ES-I3 (cell line): Measurements from ENCODE around the gene TNRC6A.
"Not testable (repeated sequence)": the region's sequence is repeated elsewhere in the genome, so short reads cannot be mapped to it uniquely, and the experiment has no call there.

Experiments used
- H3K36me3 ChIP-seq: 2 replicates; pipeline ENCODE4 v1.6.1; 2013; ENCODE audit warnings: mild to moderate bottlenecking, low read length, control low read depth, moderate library complexity; ENCODE audit not compliant: insufficient read depth
- H3K4me1 ChIP-seq: 2 replicates; pipeline ENCODE4 v1.6.1; 2013; ENCODE audit warnings: mild to moderate bottlenecking, control low read depth, low read length; ENCODE audit not compliant: insufficient read depth
- H3K9ac ChIP-seq: 2 replicates; pipeline ENCODE4 v1.6.1; 2013; ENCODE audit warnings: low read depth, mild to moderate bottlenecking, low read length, moderate library complexity
- H3K9me3 ChIP-seq: 2 replicates; pipeline ENCODE4 v1.6.1; 2013; ENCODE audit warnings: mild to moderate bottlenecking, low read length, moderate library complexity; ENCODE audit not compliant: control insufficient read depth, insufficient read depth

The TNRC6A gene

GRCh38 chr16:24700549-24701392 lies 28.7 kb upstream of the TNRC6A start:
- Histone ChIP-seq H3K9me3 (no peaks in the 10 kb centered on the region), H3K4me1 (peaks cover 15% of the 10 kb centered on the region), H3K36me3 (no peaks in the 10 kb centered on the region), H3K9ac (no peak overlapping the region)

GRCh38 chr16:24701521-24701951 lies 27.9 kb upstream of the TNRC6A start:
- Histone ChIP-seq H3K9ac (no peak overlapping the region), H3K9me3 (no peaks in the 10 kb centered on the region), H3K36me3 (no peaks in the 10 kb centered on the region), H3K4me1 (peaks cover 15% of the 10 kb centered on the region)

- not testable (repeated sequence) for H3K4me1 ChIP-seq, H3K9me3 ChIP-seq, H3K9ac ChIP-seq, H3K36me3 ChIP-seq
Observed at GRCh38 chr16:24707760-24708159, 21.7 kb upstream of the TNRC6A start.

GRCh38 chr16:24713379-24713778 lies 16.1 kb upstream of the TNRC6A start:
- H3K9ac ChIP-seq = no peak overlapping the region

GRCh38 chr16:24717411-24717810 lies 12.0 kb upstream of the TNRC6A start:
- no peak overlapping the region for H3K9ac ChIP-seq
- H3K36me3 ChIP-seq = no peaks in the 10 kb centered on the region
- H3K4me1 ChIP-seq = no peaks in the 10 kb centered on the region
- no peaks in the 10 kb centered on the region for H3K9me3 ChIP-seq

More at GRCh38 chr16:24713379-24713778, 16.1 kb upstream of the TNRC6A start:
- no peaks in the 10 kb centered on the region for H3K36me3 ChIP-seq
- H3K9me3 ChIP-seq = no peaks in the 10 kb centered on the region
- H3K4me1 ChIP-seq = no peaks in the 10 kb centered on the region

- H3K4me1 ChIP-seq = no peaks in the 10 kb centered on the region
- H3K9me3 ChIP-seq = no peaks in the 10 kb centered on the region
- no peaks in the 10 kb centered on the region for H3K36me3 ChIP-seq
- no peak overlapping the region for H3K9ac ChIP-seq
Observed at GRCh38 chr16:24718967-24719521, 10.4 kb upstream of the TNRC6A start.

GRCh38 chr16:24721830-24722238 lies 7.6 kb upstream of the TNRC6A start:
- Histone ChIP-seq H3K9me3 (no peaks in the 10 kb centered on the region), H3K9ac (no peak overlapping the region), H3K4me1 (no peaks in the 10 kb centered on the region), H3K36me3 (no peaks in the 10 kb centered on the region)

- Histone ChIP-seq H3K36me3 (no peaks in the 10 kb centered on the region), H3K4me1 (no peaks in the 10 kb centered on the region), H3K9me3 (no peaks in the 10 kb centered on the region), H3K9ac (no peak overlapping the region)
Observed at GRCh38 chr16:24723663-24724062, 5.8 kb upstream of the TNRC6A start.

- Histone ChIP-seq H3K9me3 (no peaks in the 10 kb centered on the region), H3K4me1 (peaks cover 11% of the 10 kb centered on the region; the same call in 1 of the 2 replicates), H3K36me3 (0 out of 2 replicates have a peak, but pooled peaks cover 8% of the 10 kb centered on the region), H3K9ac (no peak overlapping the region)
Observed at GRCh38 chr16:24728011-24728410, 1.4 kb upstream of the TNRC6A start.

GRCh38 chr16:24728891-24729242 lies 584 bp upstream of the TNRC6A start:
- peaks cover 14% of the 10 kb centered on the region; the same call in 1 of the 2 replicates for H3K36me3 ChIP-seq
- peak overlapping the region; percentile 96 for H3K9ac ChIP-seq
- H3K4me1 ChIP-seq = peaks cover 11% of the 10 kb centered on the region; the same call in 1 of the 2 replicates
- H3K9me3 ChIP-seq = no peaks in the 10 kb centered on the region

GRCh38 chr16:24729951-24730815 lies 732 bp downstream of the TNRC6A start:
- peaks cover 14% of the 10 kb centered on the region; the same call in 1 of the 2 replicates for H3K36me3 ChIP-seq
- H3K9ac ChIP-seq = peak overlapping the region; percentile 93
- peaks cover 11% of the 10 kb centered on the region; the same call in 1 of the 2 replicates for H3K4me1 ChIP-seq
- no peaks in the 10 kb centered on the region for H3K9me3 ChIP-seq

GRCh38 chr16:24730914-24731313 lies 1.5 kb downstream of the TNRC6A start:
- Histone ChIP-seq H3K9ac (peak overlapping the region; percentile 93), H3K4me1 (peaks cover 11% of the 10 kb centered on the region; the same call in 1 of the 2 replicates), H3K9me3 (no peaks in the 10 kb centered on the region), H3K36me3 (peaks cover 14% of the 10 kb centered on the region; the same call in 1 of the 2 replicates)

- Histone ChIP-seq H3K4me1 (peaks cover 20% of the 10 kb centered on the region), H3K9ac (peak overlapping the region; percentile 93; the same call in 1 of the 2 replicates), H3K36me3 (peaks cover 14% of the 10 kb centered on the region; the same call in 1 of the 2 replicates), H3K9me3 (no peaks in the 10 kb centered on the region)
Observed at GRCh38 chr16:24731722-24732419, 2.4 kb downstream of the TNRC6A start.

- no peaks in the 10 kb centered on the region for H3K9me3 ChIP-seq
- H3K36me3 ChIP-seq = peaks cover 14% of the 10 kb centered on the region; the same call in 1 of the 2 replicates
- H3K4me1 ChIP-seq = peaks cover 21% of the 10 kb centered on the region
- H3K9ac ChIP-seq = no peak overlapping the region
Observed at GRCh38 chr16:24734382-24734781, 4.9 kb downstream of the TNRC6A start.
